Astrocyte of the spinal cord (primary cell): ENCODE measurements around the gene NRGN.

ENCODE experiments used
- DNase-seq: peaks from one replicate; pipeline ENCODE4 v3.0.0; 2011; ENCODE audit warnings: low read depth, low spot score
- H3K4me3 ChIP-seq: 2 replicates; pipeline ENCODE4 v1.5.1; 2011; ENCODE audit warnings: low read depth, mild to moderate bottlenecking, low read length, moderate library complexity
- in situ Hi-C: cut with HindIII; loops from 2 replicates; pipeline ENCODE4 v1.10.0; 2017; ENCODE audit warnings: low sequenced_read_pairs
- TF ChIP-seq, protein P1 (sequence below): IDR thresholded peaks from 2 replicates; pipeline ENCODE4 v1.5.1; 2012; ENCODE audit warnings: low read depth, mild to moderate bottlenecking, low read length, inconsistent platforms

NRGN gene

DNA sequence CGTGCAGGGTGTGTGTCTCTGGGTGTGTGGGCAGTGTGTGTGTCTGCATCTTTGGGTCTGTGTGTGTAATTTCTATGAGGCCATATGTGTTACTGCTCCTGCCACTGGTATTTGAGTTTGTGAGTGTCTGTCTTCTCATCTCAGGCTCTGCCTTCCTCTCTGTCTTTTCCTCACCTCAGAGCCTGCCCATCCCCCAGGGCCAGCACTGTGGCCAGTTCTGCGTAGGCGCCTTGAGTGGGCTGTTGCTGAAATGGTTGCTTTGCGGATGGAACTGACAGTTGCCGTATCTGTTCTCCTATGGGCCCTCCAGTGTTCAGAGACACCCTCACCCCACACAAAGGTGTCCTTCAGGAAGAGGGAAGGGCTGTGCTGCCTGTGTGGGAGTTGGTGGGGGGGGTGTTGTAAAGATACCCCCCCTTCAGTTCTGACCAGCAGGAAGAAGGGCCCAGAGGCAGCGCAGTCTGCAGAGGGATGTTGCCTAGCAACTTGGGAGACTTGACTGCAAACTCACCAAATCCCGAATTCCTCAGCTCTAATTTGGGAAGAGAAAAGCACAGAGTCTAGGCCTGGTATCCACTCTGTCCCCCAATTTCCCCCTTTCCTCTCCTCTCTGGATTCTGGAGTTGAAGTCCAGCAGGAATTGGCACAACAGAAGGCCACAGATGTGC, 2.0 kb upstream of the NRGN start:
- in situ Hi-C loops, result no loop called here
- DNase-seq, result no peak
- H3K4me3 ChIP-seq, result no peak overlapping the region
- TF ChIP-seq, protein P1, sequence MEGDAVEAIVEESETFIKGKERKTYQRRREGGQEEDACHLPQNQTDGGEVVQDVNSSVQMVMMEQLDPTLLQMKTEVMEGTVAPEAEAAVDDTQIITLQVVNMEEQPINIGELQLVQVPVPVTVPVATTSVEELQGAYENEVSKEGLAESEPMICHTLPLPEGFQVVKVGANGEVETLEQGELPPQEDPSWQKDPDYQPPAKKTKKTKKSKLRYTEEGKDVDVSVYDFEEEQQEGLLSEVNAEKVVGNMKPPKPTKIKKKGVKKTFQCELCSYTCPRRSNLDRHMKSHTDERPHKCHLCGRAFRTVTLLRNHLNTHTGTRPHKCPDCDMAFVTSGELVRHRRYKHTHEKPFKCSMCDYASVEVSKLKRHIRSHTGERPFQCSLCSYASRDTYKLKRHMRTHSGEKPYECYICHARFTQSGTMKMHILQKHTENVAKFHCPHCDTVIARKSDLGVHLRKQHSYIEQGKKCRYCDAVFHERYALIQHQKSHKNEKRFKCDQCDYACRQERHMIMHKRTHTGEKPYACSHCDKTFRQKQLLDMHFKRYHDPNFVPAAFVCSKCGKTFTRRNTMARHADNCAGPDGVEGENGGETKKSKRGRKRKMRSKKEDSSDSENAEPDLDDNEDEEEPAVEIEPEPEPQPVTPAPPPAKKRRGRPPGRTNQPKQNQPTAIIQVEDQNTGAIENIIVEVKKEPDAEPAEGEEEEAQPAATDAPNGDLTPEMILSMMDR, result no peak

DNA sequence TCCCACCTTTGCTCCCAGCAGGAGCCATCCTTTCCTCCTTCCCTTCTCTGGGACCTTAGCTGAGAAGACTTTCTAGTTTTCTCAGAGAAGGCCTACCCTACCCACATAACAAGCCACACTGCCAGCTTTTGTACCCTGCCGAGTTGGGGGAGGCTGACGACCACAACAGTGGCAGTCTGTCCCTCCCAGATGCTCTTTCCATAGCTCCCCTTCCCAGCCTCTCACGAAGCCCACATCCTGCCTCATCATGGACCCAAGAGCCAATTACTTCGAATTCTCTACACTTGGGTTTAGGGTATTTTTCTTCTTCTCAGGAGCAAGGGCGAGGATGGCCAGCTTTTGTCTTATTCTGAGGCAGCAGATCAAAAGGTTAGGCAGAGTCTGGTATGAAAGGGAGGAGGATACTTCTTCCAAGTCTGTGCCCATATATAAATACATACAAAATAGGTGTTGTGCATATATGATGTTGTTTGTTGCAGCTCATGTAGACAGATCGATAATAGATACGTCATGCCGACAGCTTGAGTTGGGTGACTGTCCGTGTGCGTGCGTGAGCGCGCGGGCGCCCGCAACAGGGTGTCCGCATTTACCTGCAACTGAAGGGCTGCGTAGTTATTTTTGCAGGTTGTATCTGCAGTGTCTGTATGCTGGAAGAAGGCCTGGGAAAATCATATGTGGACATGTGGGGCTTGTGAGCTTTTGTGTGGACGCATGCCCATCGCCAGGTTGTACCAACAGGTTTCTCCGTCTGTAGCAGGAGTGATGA, 846 bp upstream of the NRGN start:
- TF ChIP-seq, protein P1, result no peak
- in situ Hi-C loops, result no loop called here

DNA sequence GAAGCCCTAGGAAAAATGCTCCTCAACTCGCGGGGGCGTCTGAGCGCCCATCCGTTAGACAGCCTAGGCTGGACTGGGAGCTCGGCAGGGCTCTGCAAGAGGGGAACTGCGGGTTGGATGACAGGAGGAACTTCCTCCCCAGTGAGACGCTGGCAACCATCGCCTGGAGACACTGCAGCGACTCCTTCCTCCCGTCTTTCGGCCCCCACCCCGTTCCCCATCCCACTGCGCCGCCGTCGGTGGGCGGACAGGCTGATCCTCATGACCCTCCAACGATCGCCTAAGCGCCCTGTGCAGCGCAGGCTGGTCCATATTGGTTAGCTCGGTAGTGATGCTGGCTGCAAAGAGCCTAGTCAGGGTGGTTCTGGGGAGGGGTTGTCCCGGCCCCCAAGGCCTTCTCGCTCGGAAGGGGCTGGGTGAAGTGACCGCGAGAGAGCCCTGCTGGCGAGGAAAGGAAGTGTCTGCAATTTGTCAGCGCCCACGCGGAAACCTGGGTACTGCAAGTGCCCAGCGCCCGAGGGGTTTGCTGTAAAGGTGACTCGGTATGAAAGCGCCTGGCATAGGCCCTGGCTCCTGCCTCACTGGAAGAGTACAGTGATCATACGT, 638 bp downstream of the NRGN start:
- H3K4me3 ChIP-seq, result peak overlapping the region; percentile 52
- TF ChIP-seq, protein P1, result peak; percentile 42
- DNase-seq, result no peak
- in situ Hi-C loops, result no loop called here

More for the DNA sequence above, 846 bp upstream of the NRGN start:
- DNase-seq, result no peak
- H3K4me3 ChIP-seq, result peak overlapping the region; percentile 52

DNA sequence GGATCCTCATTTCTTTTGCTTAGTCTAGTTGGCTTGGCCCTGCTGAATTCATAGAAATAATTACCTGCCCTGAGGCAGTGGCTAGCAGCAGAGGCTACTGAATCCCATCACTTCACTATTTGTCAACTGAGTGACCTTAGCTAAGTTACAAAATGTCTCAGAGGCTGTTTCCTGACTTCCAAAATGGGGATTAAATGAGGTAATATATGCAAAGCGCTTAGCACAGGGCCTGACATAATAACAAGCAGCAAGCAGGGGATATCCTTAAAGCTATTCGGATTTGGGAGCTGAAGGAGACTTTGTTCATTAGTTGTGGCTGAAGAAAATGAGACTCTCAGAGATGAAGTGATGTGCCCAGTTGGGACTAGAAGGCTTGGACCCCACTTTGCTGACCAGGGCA, 2.8 kb downstream of the NRGN start:
- in situ Hi-C loops, result no loop called here
- TF ChIP-seq, protein P1, result no peak
- no peak overlapping the region for H3K4me3 ChIP-seq
- DNase-seq, result no peak

- TF ChIP-seq, protein P1, result no peak
- no peak overlapping the region for H3K4me3 ChIP-seq
- in situ Hi-C loops, result no loop called here
These were observed 3.3 kb downstream of the NRGN start for GRCh38 chr11:124743050-124743449.

DNA sequence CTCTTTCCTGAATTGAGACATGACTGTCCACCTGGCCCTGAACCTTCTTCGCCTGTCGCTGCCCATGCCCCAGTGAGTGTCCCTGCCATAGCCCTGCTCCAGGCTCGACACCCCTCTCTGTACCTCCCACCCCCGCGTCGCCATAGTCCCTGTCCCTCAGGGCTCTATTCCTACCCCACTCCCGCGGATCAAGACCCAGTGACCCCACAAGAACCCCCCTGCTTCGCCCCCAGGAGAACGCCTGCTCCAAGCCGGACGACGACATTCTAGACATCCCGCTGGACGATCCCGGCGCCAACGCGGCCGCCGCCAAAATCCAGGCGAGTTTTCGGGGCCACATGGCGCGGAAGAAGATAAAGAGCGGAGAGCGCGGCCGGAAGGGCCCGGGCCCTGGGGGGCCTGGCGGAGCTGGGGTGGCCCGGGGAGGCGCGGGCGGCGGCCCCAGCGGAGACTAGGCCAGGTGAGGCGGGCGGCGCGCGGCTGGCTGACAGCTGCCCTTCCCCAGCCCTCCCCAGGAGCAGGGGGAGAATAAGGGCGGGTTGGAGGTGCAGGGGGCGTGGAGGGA, 5.6 kb downstream of the NRGN start:
- TF ChIP-seq, protein P1, result no peak
- DNase-seq, result no peak
- peak overlapping the region; percentile 59 for H3K4me3 ChIP-seq
- in situ Hi-C loops, result no loop called here

More at GRCh38 chr11:124743050-124743449, 3.3 kb downstream of the NRGN start:
- DNase-seq, result no peak
